ENCODE measurements around the gene NKX2-4.

DNA sequence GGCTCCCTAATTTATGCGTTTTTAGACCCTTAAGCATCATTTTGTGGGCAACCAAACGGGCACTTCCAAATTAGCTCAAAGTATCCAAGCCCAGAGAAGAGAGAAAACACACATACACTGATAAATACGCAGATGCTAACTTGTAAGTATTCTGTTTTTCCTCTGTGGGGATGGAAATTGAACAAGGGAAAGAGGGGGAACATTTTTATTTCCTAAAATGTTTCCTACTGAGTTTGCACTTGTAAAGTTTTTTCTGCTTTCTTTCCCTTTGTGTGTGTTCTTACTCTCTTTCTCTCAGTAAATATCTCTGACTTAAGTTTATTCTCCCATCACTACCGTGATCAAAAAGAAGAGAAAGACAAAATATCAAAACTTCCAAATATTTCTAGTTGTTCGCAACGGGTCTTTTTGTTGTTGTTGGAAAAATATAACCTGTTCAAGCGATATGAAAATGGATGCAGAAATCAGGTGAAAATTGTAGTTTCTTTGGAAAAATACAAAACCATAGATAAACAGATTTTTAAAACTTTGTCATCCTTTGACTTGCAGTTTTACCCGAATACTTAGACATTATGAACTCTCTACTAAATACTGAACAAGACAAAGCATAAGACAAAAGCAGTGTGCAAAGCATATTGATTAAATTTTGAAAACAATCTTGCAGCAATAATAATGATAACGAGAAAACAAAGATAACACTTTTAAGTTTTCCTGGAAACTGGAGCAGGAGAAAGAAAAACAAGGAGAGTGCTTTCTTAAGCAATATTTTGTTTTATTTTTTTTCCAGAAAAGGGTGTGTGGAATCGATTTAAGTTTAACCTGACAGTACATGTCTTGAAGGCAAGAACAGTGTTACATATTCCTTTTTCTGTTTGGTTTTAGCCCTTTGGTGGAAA, 1.0 kb upstream of the NKX2-4 start:
- TF ChIP-seq, protein P1, sequence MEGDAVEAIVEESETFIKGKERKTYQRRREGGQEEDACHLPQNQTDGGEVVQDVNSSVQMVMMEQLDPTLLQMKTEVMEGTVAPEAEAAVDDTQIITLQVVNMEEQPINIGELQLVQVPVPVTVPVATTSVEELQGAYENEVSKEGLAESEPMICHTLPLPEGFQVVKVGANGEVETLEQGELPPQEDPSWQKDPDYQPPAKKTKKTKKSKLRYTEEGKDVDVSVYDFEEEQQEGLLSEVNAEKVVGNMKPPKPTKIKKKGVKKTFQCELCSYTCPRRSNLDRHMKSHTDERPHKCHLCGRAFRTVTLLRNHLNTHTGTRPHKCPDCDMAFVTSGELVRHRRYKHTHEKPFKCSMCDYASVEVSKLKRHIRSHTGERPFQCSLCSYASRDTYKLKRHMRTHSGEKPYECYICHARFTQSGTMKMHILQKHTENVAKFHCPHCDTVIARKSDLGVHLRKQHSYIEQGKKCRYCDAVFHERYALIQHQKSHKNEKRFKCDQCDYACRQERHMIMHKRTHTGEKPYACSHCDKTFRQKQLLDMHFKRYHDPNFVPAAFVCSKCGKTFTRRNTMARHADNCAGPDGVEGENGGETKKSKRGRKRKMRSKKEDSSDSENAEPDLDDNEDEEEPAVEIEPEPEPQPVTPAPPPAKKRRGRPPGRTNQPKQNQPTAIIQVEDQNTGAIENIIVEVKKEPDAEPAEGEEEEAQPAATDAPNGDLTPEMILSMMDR (IDR thresholded peaks at IDR 0.05) = no peak
- no peak for TF ChIP-seq FOXM1 (IDR thresholded peaks at IDR 0.05; ENCODE audit: low read depth)
- TF ChIP-seq EZH2phosphoT487 (IDR thresholded peaks at IDR 0.05; ENCODE audit: borderline replicate concordance, low read depth) = no peak
- no peak for TF ChIP-seq MEF2A (IDR thresholded peaks at IDR 0.05; ENCODE audit: borderline replicate concordance, low read depth)
- TF ChIP-seq EP300 (IDR thresholded peaks at IDR 0.05; ENCODE audit: borderline replicate concordance in 1 of 2, low read depth in 1 of 2, low read length in 1 of 2) = no peak
- TF ChIP-seq, protein P2, sequence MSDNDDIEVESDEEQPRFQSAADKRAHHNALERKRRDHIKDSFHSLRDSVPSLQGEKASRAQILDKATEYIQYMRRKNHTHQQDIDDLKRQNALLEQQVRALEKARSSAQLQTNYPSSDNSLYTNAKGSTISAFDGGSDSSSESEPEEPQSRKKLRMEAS (IDR thresholded peaks at IDR 0.05; ENCODE audit: low read depth) = no peak
- TF ChIP-seq JUND (IDR thresholded peaks at IDR 0.05) = no peak
- no peak for TF ChIP-seq SIN3A (IDR thresholded peaks at IDR 0.05; ENCODE audit: borderline replicate concordance, low read depth, low read length)
- TF ChIP-seq RAD21 (IDR thresholded peaks at IDR 0.05; ENCODE audit: low read length) = no peak
- TF ChIP-seq TAF1 (IDR thresholded peaks at IDR 0.05; ENCODE audit: borderline replicate concordance, low read depth, low read length) = no peak
- TF ChIP-seq, protein P3, sequence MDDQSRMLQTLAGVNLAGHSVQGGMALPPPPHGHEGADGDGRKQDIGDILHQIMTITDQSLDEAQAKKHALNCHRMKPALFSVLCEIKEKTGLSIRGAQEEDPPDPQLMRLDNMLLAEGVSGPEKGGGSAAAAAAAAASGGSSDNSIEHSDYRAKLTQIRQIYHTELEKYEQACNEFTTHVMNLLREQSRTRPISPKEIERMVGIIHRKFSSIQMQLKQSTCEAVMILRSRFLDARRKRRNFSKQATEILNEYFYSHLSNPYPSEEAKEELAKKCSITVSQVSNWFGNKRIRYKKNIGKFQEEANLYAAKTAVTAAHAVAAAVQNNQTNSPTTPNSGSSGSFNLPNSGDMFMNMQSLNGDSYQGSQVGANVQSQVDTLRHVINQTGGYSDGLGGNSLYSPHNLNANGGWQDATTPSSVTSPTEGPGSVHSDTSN (IDR thresholded peaks at IDR 0.05) = no peak
- TF ChIP-seq, protein P4, sequence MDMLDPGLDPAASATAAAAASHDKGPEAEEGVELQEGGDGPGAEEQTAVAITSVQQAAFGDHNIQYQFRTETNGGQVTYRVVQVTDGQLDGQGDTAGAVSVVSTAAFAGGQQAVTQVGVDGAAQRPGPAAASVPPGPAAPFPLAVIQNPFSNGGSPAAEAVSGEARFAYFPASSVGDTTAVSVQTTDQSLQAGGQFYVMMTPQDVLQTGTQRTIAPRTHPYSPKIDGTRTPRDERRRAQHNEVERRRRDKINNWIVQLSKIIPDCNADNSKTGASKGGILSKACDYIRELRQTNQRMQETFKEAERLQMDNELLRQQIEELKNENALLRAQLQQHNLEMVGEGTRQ (IDR thresholded peaks at IDR 0.05; ENCODE audit: borderline replicate concordance, low read depth, low read length) = no peak
- TF ChIP-seq, protein P5, sequence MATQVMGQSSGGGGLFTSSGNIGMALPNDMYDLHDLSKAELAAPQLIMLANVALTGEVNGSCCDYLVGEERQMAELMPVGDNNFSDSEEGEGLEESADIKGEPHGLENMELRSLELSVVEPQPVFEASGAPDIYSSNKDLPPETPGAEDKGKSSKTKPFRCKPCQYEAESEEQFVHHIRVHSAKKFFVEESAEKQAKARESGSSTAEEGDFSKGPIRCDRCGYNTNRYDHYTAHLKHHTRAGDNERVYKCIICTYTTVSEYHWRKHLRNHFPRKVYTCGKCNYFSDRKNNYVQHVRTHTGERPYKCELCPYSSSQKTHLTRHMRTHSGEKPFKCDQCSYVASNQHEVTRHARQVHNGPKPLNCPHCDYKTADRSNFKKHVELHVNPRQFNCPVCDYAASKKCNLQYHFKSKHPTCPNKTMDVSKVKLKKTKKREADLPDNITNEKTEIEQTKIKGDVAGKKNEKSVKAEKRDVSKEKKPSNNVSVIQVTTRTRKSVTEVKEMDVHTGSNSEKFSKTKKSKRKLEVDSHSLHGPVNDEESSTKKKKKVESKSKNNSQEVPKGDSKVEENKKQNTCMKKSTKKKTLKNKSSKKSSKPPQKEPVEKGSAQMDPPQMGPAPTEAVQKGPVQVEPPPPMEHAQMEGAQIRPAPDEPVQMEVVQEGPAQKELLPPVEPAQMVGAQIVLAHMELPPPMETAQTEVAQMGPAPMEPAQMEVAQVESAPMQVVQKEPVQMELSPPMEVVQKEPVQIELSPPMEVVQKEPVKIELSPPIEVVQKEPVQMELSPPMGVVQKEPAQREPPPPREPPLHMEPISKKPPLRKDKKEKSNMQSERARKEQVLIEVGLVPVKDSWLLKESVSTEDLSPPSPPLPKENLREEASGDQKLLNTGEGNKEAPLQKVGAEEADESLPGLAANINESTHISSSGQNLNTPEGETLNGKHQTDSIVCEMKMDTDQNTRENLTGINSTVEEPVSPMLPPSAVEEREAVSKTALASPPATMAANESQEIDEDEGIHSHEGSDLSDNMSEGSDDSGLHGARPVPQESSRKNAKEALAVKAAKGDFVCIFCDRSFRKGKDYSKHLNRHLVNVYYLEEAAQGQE (IDR thresholded peaks at IDR 0.05; ENCODE audit: low read depth, low read length) = no peak
- TF ChIP-seq RFX5 (IDR thresholded peaks at IDR 0.05; ENCODE audit: low read length) = no peak
